Ishikawa (cell line): ENCODE results near the gene SEMA4A.
A peak's percentile ranks its signal among the peaks of the same experiment; 100 is the strongest.

Experiments
- CEBPB ChIP-seq: IDR thresholded peaks from 2 replicates; pipeline ENCODE4 v1.6.1; 2012
- CREB1 ChIP-seq: IDR thresholded peaks from 2 replicates; pipeline ENCODE4 v1.6.1; 2012; ENCODE audit warnings: low read depth
- EGR1 ChIP-seq: IDR thresholded peaks from 2 replicates; pipeline ENCODE4 v1.6.1; 2012
- EP300 ChIP-seq: IDR thresholded peaks from 2 replicates; pipeline ENCODE4 v1.6.1; 2012; ENCODE audit warnings: borderline replicate concordance
- FOXM1 ChIP-seq: IDR thresholded peaks from 2 replicates; pipeline ENCODE4 v1.6.1; 2012; ENCODE audit warnings: low read depth, borderline replicate concordance
- NFIC ChIP-seq: IDR thresholded peaks from 2 replicates; pipeline ENCODE4 v1.6.1; 2012
- RAD21 ChIP-seq: IDR thresholded peaks from 2 replicates; pipeline ENCODE4 v1.6.1; 2012; ENCODE audit warnings: low read depth
- TAF1 ChIP-seq: IDR thresholded peaks from 2 replicates; pipeline ENCODE4 v1.6.1; 2012; ENCODE audit warnings: low read depth, mild to moderate bottlenecking
- TCF12 ChIP-seq: IDR thresholded peaks from 2 replicates; pipeline ENCODE4 v1.6.1; 2012; ENCODE audit warnings: low read depth
- TEAD4 ChIP-seq: IDR thresholded peaks from 2 replicates; pipeline ENCODE4 v1.6.1; 2012
- YY1 ChIP-seq: IDR thresholded peaks from 2 replicates; pipeline ENCODE4 v1.6.1; 2012; ENCODE audit warnings: low read depth
- ZBTB7A ChIP-seq: IDR thresholded peaks from 2 replicates; pipeline ENCODE4 v1.6.1; 2012; ENCODE audit warnings: low read depth
- TF ChIP-seq, protein P1 (sequence below): IDR thresholded peaks from 2 replicates; pipeline ENCODE4 v1.6.1; 2012
- TF ChIP-seq, protein P2 (sequence below): IDR thresholded peaks from 2 replicates; pipeline ENCODE4 v1.6.1; 2012
- TF ChIP-seq, protein P3 (sequence below): IDR thresholded peaks from 2 replicates; pipeline ENCODE4 v1.6.1; 2012; ENCODE audit warnings: low read depth, mild to moderate bottlenecking

The SEMA4A gene

DNA sequence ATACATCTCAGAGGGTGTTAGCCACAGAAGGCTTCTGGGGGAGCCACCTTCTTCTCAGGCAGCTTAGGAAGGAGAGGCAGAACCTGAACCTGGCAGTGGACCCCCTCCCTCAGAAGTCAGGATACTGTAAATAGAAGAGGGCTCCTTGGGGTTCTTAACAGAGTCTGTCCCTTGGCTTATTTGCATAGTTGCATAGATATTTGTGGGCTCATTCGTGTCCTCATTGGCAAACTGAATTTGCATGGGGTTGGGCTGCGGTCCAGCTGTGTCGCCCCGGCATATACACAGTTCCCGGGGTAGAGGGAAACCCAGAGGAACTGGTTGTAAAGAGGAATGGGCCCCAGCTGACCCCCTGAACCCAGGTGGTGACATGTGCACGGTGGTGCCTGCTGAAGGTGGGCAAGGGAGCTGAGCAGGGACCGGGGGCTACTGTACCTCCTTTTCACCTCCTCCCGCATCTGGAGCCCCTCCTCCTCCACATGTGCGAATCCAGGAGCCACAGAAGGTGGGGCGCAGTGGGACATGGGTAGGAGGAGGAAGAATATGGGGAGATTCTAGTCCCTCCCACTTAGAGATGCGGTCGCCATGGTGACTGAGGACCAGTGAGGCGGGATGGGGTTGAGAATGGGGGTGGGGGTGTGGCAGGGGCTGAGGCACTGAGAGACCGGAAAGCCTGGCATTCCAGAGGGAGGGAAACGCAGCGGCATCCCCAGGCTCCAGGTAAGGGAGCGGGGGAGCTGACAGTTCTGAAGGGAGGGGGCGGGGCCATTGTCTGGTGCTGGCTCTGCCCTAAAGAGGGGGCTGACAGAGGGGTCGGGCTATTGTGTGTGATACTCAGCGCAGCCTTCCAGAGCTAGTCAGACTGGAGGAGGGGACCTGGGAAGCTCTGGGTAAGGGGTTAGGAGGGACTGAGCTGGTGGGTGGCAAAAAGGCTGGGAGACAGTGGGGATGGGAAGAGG lies 3.7 kb upstream of the SEMA4A start:
- TF ChIP-seq, protein P1, sequence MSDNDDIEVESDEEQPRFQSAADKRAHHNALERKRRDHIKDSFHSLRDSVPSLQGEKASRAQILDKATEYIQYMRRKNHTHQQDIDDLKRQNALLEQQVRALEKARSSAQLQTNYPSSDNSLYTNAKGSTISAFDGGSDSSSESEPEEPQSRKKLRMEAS, result no peak
- no peak for TF ChIP-seq RAD21
- TF ChIP-seq TEAD4, result no peak

DNA sequence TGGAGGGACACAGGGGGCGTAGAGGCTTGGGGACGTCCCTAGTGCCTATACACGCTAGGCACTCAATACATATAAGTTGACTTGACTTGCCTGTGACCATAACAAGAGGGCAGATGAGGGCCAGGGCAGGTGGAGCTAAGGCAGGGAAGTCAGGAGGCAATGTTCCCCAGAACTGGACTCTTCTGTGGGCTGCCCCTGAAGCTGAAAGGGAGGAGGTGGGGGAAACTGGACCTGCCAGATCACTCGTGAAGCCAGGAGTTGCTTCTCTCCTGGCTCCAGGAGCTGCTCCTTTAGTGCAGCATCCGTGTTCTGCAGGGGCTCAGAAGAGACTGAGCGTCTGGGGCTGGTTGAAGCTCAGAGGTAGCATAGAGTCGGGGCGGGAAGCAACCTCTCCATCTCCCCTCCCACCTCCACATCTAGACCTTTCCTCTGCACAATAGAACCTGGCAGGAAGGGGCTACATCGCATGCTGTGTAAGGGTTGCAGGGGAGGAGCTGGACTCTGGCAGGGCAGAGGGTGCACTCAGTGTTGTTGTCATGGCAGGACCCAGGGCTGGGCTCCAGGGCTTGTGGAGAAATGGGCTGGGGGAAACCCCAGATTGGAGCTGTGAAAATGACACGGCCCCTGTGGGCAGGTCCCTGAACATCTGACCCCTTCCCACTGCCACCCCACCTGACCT lies 2.9 kb upstream of the SEMA4A start:
- TF ChIP-seq, protein P2, sequence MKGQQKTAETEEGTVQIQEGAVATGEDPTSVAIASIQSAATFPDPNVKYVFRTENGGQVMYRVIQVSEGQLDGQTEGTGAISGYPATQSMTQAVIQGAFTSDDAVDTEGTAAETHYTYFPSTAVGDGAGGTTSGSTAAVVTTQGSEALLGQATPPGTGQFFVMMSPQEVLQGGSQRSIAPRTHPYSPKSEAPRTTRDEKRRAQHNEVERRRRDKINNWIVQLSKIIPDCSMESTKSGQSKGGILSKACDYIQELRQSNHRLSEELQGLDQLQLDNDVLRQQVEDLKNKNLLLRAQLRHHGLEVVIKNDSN, result no peak
- TF ChIP-seq, protein P1, result no peak
- TF ChIP-seq, protein P3, sequence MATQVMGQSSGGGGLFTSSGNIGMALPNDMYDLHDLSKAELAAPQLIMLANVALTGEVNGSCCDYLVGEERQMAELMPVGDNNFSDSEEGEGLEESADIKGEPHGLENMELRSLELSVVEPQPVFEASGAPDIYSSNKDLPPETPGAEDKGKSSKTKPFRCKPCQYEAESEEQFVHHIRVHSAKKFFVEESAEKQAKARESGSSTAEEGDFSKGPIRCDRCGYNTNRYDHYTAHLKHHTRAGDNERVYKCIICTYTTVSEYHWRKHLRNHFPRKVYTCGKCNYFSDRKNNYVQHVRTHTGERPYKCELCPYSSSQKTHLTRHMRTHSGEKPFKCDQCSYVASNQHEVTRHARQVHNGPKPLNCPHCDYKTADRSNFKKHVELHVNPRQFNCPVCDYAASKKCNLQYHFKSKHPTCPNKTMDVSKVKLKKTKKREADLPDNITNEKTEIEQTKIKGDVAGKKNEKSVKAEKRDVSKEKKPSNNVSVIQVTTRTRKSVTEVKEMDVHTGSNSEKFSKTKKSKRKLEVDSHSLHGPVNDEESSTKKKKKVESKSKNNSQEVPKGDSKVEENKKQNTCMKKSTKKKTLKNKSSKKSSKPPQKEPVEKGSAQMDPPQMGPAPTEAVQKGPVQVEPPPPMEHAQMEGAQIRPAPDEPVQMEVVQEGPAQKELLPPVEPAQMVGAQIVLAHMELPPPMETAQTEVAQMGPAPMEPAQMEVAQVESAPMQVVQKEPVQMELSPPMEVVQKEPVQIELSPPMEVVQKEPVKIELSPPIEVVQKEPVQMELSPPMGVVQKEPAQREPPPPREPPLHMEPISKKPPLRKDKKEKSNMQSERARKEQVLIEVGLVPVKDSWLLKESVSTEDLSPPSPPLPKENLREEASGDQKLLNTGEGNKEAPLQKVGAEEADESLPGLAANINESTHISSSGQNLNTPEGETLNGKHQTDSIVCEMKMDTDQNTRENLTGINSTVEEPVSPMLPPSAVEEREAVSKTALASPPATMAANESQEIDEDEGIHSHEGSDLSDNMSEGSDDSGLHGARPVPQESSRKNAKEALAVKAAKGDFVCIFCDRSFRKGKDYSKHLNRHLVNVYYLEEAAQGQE, result no peak
- TF ChIP-seq RAD21 (no peak), TCF12 (no peak), FOXM1 (no peak), EP300 (no peak), ZBTB7A (no peak), EGR1 (no peak), TEAD4 (no peak), YY1 (no peak), CEBPB (no peak), CREB1 (no peak), NFIC (no peak), TAF1 (no peak)

DNA sequence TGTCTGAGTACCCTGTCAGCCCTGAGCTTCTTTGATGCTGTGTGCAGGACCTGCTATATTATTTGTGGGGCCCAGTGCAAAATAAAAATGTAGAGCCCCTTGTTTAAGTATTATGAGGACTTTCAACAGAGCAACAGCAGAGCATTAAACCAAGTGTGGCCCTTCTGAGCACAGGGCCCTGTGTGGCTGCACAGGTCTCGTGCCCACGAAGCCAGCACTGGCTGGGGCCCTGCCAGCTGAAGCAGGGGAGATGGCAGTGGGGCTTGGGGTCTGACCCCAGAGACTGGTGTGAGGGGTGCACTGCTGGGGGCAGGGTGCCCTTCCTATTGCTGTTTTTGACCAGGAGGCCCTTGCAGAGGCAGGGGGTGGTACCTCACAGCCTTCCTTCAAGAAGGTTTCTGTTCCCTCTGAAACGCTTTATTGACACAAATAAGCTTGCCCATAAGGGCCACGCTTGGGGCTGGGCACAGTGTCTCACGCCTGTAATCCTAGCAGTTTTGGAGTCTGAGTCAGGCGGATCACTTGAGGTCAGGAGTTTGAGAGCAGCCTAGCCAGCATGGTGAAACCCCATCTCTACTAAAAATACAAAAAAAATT lies 2.2 kb upstream of the SEMA4A start:
- TF ChIP-seq CREB1 (no peak), TCF12 (no peak)
- TF ChIP-seq, protein P3, result no peak
- TF ChIP-seq, protein P2, result no peak

DNA sequence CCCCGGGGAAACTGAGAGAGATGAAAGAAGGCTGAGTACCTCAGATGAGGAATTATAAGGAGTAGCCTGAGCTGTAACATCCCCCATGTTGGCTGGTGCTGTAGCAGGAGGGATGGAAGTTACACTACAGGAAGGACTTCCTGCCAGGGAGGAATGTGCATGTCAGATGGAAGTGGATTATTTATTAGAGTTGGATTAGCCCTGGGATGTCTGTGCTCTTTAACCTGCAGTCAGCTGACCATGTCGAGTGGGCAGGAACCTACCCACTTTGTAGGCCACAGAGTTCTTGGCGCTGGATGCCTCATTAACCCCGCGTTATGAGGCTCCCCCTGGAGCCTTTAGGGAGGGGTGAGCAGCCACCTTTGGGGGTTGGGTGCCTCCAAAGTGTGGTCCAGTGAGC lies 757 bp upstream of the SEMA4A start:
- TF ChIP-seq TEAD4, result peak; percentile 89
- TF ChIP-seq TAF1, result no peak
- TF ChIP-seq, protein P3, result peak; percentile 24; the same call in 1 of the 2 replicates
- no peak for TF ChIP-seq CREB1
- peak; percentile 95 for TF ChIP-seq TCF12
- TF ChIP-seq, protein P1, result peak; percentile 69
- TF ChIP-seq EP300, result peak; percentile 84
- peak; percentile 30 for TF ChIP-seq RAD21
- peak; percentile 96 for TF ChIP-seq NFIC
- no peak for TF ChIP-seq EGR1
- TF ChIP-seq YY1, result no peak; the same call in 1 of the 2 replicates
- peak; percentile 50; the same call in 1 of the 2 replicates for TF ChIP-seq FOXM1
- TF ChIP-seq, protein P2, result peak; percentile 88
- no peak for TF ChIP-seq ZBTB7A
- peak; percentile 42; the same call in 1 of the 2 replicates for TF ChIP-seq CEBPB
